Right lobe of liver (tissue), 6 donors: ENCODE data around the gene FGFR3. TPM values are rescaled to one million over a fixed set of nuclear protein-coding genes. Genes with fewer than 3 reads are reported as not detected.
A peak's percentile ranks its signal among the peaks of the same experiment; 100 is the strongest.

ENCODE experiments used
- ATAC-seq, 4 donors: fragments of 200-7000 bp; cut with Tn5 transposase; one replicate each; pipeline ENCODE4 v1.9.1; 2020; ENCODE audit warnings: mild to moderate bottlenecking in 4 of 4, moderate library complexity in 4 of 4
- DNase-seq, 3 donors: peaks; one replicate each; pipeline ENCODE4 v3.0.0-alpha.2; 2020
- H3K27ac ChIP-seq, 3 donors: fragments of 200-600 bp; one replicate each; pipeline ENCODE4 v1.8.0; 2022
- H3K27me3 ChIP-seq, 2 donors: fragments of 200-600 bp; one replicate each; pipeline ENCODE4 v1.8.0; 2022
- H3K36me3 ChIP-seq, 4 donors: fragments of 200-600 bp; sonication (generic) in 1 of 4; one replicate each; pipeline versions ENCODE4 v1.5.1 to v1.8.0; 2017 to 2022; ENCODE audit warnings: control low read depth in 1 of 4
- H3K4me1 ChIP-seq, 4 donors: fragments of 200-600 bp; sonication (generic) in 1 of 4; one replicate each; pipeline versions ENCODE4 v1.5.1 to v1.8.0; 2017 to 2022; ENCODE audit warnings: control low read depth in 1 of 4
- H3K4me3 ChIP-seq, 3 donors: fragments of 200-600 bp; one replicate each; pipeline ENCODE4 v1.8.0; 2022
- H3K9me3 ChIP-seq, 4 donors: fragments of 200-600 bp; sonication (generic) in 1 of 4; one replicate each; pipeline versions ENCODE4 v1.5.1 to v1.8.0; 2017 to 2022; ENCODE audit warnings: control low read depth in 1 of 4
- POLR2A ChIP-seq: fragments of 450-650 bp; IDR thresholded peaks from one replicate; pipeline ENCODE4 v1.6.1; 2017; ENCODE audit warnings: antibody characterized with exemption, mild to moderate bottlenecking
- whole genome bisulfite sequencing: methylation state at CpG from one replicate; pipeline ENCODE4 v1.1.6; 2018; ENCODE audit warnings: low coverage, low lambda C conversion rate; ENCODE audit not compliant: insufficient coverage; ENCODE audit errors: missing lambda C conversion rate; 5-methylcytosine and 5-hydroxymethylcytosine counted together
- intact Hi-C, 2 donors: fragments of 100-400 bp; cut with DNase I; formaldehyde crosslinking; loops; one replicate each; pipeline versions ENCODE4 v1.11.2 to v1.14.1; 2022
- total RNA-seq, 6 experiments: library from RNA; depleted of rRNA in 2 of 6; stranded (reverse); fragments of >200 nt in 2 of 6; fragmentation: NEBNext Ultra II Directional in 3 of 6; extraction: Animal tissue kit (Norgen Biotek cat#: 25700) in 3 of 6; gene quantifications; one replicate each; pipeline versions ENCODE4 v1.1.0 to v1.2.4, GENCODE V29; 2016 to 2023
- TF ChIP-seq, protein P1 (sequence below), 4 donors: fragments of 200-600 bp in 3 of 4; fragments of 450-650 bp in 1 of 4; IDR thresholded peaks; one replicate each; pipeline versions ENCODE4 v1.5.1 to v1.8.0; 2016 to 2022; ENCODE audit warnings: antibody characterized with exemption in 4 of 4, mild to moderate bottlenecking in 2 of 4
- donor health status: DM: no; HTN: yes; CAD: no.
- donor health status: DM: no; HTN: no; CAD: no.
- donor health status: DM: no; HTN: no; CAD: no.
- donor health status: DM: no; HTN: yes; CAD: no.
- donor health status: DM: no; HTN: yes; CAD: no.

FGFR3 gene
- total RNA-seq, 6 experiments from 2014 or later = 14.3 to 30.0 (median 25.7) TPM

GRCh38 chr4:1821679-1822567 lies 28.8 kb downstream of the FGFR3 start:
- Histone ChIP-seq H3K4me1 (peaks cover 0 to 5% (median 0%) of the 10 kb centered on the region in 4 donors), H3K36me3 (peaks cover 0 to 62% (median 26%) of the 10 kb centered on the region in 4 donors), H3K27me3 (no peaks in the 10 kb centered on the region), H3K27ac (no peak overlapping the region), H3K4me3 (no peak overlapping the region), H3K9me3 (no peaks in the 10 kb centered on the region)
- WGBS = 94% methylated on average over 3 of the region's 18 CpGs
- ATAC-seq = no peak
- peak in 1 of 3 donors; percentile 36 for DNase-seq
- intact Hi-C loops = no loop called here
- TF ChIP-seq POLR2A = no peak
- TF ChIP-seq, protein P1, sequence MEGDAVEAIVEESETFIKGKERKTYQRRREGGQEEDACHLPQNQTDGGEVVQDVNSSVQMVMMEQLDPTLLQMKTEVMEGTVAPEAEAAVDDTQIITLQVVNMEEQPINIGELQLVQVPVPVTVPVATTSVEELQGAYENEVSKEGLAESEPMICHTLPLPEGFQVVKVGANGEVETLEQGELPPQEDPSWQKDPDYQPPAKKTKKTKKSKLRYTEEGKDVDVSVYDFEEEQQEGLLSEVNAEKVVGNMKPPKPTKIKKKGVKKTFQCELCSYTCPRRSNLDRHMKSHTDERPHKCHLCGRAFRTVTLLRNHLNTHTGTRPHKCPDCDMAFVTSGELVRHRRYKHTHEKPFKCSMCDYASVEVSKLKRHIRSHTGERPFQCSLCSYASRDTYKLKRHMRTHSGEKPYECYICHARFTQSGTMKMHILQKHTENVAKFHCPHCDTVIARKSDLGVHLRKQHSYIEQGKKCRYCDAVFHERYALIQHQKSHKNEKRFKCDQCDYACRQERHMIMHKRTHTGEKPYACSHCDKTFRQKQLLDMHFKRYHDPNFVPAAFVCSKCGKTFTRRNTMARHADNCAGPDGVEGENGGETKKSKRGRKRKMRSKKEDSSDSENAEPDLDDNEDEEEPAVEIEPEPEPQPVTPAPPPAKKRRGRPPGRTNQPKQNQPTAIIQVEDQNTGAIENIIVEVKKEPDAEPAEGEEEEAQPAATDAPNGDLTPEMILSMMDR (IDR thresholded peaks at IDR 0.05) = no peak

- DNase-seq (peak in 1 of 3 donors; percentile 37), ATAC-seq (no peak)
- Histone ChIP-seq H3K4me3 (no peak overlapping the region), H3K9me3 (no peaks in the 10 kb centered on the region), H3K36me3 (peaks cover 0 to 58% (median 20%) of the 10 kb centered on the region in 4 donors), H3K4me1 (peaks cover 0 to 4% (median 0%) of the 10 kb centered on the region in 4 donors), H3K27ac (no peak overlapping the region), H3K27me3 (no peaks in the 10 kb centered on the region)
- WGBS = 89% methylated on average over 14 of the region's 37 CpGs
- intact Hi-C loops = no loop called here
- TF ChIP-seq, protein P1 (IDR thresholded peaks at IDR 0.05) = no peak
- TF ChIP-seq POLR2A = no peak
Measured at GRCh38 chr4:1822568-1823544, 29.8 kb downstream of the FGFR3 start.

DNA sequence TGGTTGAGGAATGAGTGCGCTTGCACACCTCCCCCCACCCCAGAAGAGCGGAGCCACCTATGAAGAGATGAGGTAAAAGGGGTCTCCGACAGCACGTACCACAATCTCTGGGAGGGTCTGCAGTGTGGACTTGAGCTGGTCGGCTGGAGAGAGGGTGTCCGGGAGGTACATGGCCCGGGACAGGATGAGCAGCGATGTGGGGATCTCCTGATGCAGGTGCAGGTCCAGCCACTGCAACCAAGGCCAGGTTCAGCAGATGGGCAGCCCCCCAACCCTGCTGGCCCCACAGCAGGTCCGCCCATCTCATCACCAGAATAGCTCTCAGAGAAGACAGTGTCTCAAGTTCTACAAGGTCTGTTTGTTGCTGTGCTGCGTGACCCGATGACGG lies 30.4 kb downstream of the FGFR3 start:
- WGBS = no CpG with 5 or more reads among the region's 12 CpGs
- peaks cover 0 to 51% (median 15%) of the 10 kb centered on the region in 4 donors for H3K36me3 ChIP-seq
- ATAC-seq = no peak

DNA sequence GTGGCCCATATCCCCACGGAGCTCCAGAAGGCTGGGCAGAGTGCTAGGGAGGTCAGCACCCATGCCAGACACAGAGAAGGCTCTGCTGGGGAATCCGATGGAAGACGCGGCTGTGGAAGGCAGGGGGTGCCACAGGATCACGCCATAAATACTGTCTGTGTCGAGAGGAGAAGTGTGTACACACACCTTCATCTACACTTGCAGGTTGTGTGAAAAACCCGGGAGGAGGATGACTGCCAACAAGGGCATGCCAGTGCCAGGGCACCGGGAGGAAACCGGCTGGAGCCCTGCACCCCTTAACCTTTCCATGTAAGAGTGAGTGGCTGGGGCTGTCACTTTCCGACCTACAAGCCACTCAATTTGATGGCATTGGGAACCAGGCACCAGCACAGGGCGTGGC lies 31.7 kb downstream of the FGFR3 start:
- DNase-seq = no peak
- intact Hi-C loops = no loop called here
- Histone ChIP-seq H3K27ac (no peak overlapping the region), H3K9me3 (no peaks in the 10 kb centered on the region), H3K36me3 (peaks cover 0 to 42% (median 11%) of the 10 kb centered on the region in 4 donors), H3K4me3 (no peak overlapping the region), H3K27me3 (no peaks in the 10 kb centered on the region), H3K4me1 (no peaks in the 10 kb centered on the region)
- 73% methylated on average over 3 of the region's 11 CpGs for WGBS
- TF ChIP-seq POLR2A = no peak
- TF ChIP-seq, protein P1 (IDR thresholded peaks at IDR 0.05) = no peak
- ATAC-seq = no peak

More for the DNA sequence above, 30.4 kb downstream of the FGFR3 start:
- TF ChIP-seq, protein P1 (IDR thresholded peaks at IDR 0.05) = no peak
- TF ChIP-seq POLR2A = no peak
- Histone ChIP-seq H3K4me3 (no peak overlapping the region), H3K27ac (no peak overlapping the region), H3K4me1 (peaks cover 0 to 4% (median 0%) of the 10 kb centered on the region in 4 donors), H3K9me3 (no peaks in the 10 kb centered on the region), H3K27me3 (no peaks in the 10 kb centered on the region)
- DNase-seq = peak in 1 of 3 donors; percentile 39
- intact Hi-C loops = no loop called here
